ENCODE results near the gene RRP15.

RRP15 gene

DNA sequence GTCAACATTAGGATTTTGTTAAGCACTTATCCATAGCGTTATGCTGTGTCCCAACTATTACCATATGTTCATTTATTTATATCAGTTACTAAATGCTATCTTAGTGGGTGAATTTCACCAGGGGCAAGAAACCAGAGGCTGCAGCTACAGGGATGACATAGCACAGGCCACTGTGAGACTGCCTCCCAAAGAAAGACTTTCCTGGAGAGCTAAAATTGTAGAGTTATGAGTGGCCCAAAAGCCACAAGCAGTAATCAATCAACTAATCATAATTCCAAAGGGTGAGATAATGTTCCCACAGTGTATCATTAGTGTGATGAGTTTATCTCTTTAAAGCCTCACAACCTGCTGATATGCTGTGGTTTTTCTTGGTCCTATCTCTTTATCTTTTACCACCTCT is 56.2 kb downstream of the RRP15 start:
- DNase-seq (ENCODE audit: low read depth) = no peak

- no peak for DNase-seq (ENCODE audit: low read depth)
Measured at GRCh38 chr1:218342091-218342490, 57.0 kb downstream of the RRP15 start.

- DNase-seq (ENCODE audit: low read depth) = no peak
Measured at GRCh38 chr1:218344814-218345672, 60.0 kb downstream of the RRP15 start, which contains the start of gene TGFB2. Gene TGFB2, plus strand, starts transcription at chr1:218345336. Its CDS starts 1,366 bp downstream, at chr1:218346702.

DNA sequence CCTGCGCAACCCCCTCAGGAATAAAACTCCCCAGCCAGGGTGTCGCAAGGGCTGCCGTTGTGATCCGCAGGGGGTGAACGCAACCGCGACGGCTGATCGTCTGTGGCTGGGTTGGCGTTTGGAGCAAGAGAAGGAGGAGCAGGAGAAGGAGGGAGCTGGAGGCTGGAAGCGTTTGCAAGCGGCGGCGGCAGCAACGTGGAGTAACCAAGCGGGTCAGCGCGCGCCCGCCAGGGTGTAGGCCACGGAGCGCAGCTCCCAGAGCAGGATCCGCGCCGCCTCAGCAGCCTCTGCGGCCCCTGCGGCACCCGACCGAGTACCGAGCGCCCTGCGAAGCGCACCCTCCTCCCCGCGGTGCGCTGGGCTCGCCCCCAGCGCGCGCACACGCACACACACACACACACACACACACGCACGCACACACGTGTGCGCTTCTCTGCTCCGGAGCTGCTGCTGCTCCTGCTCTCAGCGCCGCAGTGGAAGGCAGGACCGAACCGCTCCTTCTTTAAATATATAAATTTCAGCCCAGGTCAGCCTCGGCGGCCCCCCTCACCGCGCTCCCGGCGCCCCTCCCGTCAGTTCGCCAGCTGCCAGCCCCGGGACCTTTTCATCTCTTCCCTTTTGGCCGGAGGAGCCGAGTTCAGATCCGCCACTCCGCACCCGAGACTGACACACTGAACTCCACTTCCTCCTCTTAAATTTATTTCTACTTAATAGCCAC is 60.7 kb downstream of the RRP15 start:
- no peak for DNase-seq (ENCODE audit: low read depth)

- no peak for DNase-seq (ENCODE audit: low read depth)
Measured at GRCh38 chr1:218346391-218347204, 61.5 kb downstream of the RRP15 start.

DNA sequence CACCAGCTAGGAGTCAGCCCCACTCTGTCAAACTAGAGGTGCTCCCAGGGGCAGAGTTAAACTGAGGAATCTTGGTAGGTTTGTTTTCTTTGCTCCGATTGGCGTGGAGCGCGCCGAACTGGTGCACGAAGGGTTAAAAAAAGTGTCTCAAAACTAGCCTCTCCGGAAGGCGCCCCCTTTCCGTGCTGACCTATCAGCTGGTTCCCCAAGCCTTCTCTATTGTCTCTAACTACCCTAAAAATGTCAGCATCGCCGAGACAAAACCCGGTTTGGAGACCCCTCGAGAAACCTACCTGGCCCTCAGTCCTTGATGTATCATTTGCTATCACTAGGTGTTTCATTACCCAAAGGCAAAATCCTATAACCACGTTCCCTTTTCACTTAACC is 62.2 kb downstream of the RRP15 start:
- DNase-seq (ENCODE audit: low read depth) = no peak

- no peak for DNase-seq (ENCODE audit: low read depth)
Measured at GRCh38 chr1:218347723-218348627, 62.9 kb downstream of the RRP15 start.

DNA sequence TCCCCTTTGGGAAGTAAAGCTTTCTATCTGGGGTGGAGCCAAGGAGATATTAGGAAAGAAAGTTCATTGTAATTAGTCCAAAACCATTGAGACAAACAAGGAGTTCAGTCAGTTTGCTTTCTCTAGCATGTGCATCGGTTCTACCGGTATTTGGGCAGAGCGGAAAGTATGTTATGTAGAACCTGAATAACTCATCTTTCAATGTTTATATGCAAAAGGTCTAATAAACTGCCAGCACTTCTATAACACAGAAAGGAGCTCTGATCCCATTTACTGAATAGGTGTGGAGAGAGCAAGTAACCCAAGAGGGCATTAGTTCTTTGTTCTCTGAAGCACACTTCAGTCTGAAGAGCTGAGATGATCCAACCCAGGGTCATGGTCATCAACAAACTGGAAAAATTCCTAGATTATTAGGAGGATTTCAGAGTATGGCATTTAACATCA is 63.6 kb downstream of the RRP15 start:
- no peak for DNase-seq (ENCODE audit: low read depth)

GRCh38 chr1:218349348-218350034 is 64.4 kb downstream of the RRP15 start:
- DNase-seq (ENCODE audit: low read depth) = no peak

GRCh38 chr1:218350035-218350525 is 65.0 kb downstream of the RRP15 start:
- DNase-seq (ENCODE audit: low read depth) = no peak

GRCh38 chr1:218350801-218351266 is 65.7 kb downstream of the RRP15 start:
- DNase-seq (ENCODE audit: low read depth) = no peak

GRCh38 chr1:218351391-218352074 is 66.4 kb downstream of the RRP15 start:
- DNase-seq (ENCODE audit: low read depth) = no peak

- DNase-seq (ENCODE audit: low read depth) = no peak
Measured at GRCh38 chr1:218352075-218352438, 67.0 kb downstream of the RRP15 start.

DNA sequence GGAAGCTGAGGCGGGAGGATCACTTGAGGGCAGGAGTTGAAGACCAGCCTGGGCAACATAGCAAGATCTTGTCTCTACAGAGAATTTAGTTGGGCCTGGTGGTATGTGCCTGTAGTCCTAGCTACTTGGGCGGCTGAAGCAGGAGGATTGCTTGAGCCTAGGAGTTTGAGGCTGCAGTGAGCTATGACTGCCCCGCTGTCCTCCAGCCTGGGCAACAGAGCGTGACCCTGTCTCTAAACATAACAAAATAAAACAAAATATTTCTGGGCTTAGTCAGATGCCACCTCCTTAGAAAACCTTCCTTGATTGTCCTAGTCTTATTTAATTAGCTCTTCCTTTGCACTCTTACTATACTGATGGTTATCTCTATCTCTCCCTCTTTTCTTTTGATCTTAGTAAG is 68.6 kb downstream of the RRP15 start:
- DNase-seq (ENCODE audit: low read depth) = no peak

DNA sequence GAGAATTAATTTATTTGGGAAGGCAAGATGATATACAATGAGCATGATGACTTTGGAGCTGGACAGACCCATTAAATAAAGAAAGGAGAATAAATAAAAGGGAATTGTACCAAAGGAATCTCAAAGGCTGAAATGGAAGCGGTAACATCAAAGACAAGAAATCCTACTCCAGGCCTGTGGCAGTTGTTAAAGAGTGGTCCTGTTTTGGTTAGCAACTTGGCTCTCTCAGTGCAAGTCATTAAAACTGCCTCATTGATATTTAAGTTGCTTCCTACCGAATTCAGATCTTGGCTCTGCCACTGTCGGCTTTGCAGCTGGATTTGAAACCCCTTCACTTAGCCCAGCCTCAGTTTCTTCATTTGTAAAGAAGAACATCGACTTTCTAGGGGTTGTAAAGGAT is 70.2 kb downstream of the RRP15 start:
- no peak for DNase-seq (ENCODE audit: low read depth)

GRCh38 chr1:218357211-218357892 is 72.3 kb downstream of the RRP15 start:
- DNase-seq (ENCODE audit: low read depth) = no peak

- no peak for DNase-seq (ENCODE audit: low read depth)
Measured at GRCh38 chr1:218357893-218358232, 72.8 kb downstream of the RRP15 start.

GRCh38 chr1:218361298-218362065 is 76.4 kb downstream of the RRP15 start:
- no peak for DNase-seq (ENCODE audit: low read depth)

Data from stimulated activated CD8-positive, alpha-beta memory T cell treated with anti-CD3 and anti-CD28 coated beads, Interleukin-4, amount 100 ng/mL, for 24 hours (primary cell).